GM19193 (cell line): ENCODE data around the gene ARL11.

Source experiments
- POLR2A ChIP-seq: IDR thresholded peaks from 4 replicates; pipeline ENCODE4 v1.6.1; 2011; ENCODE audit not compliant: insufficient read depth, insufficient read length; ENCODE audit errors: extremely low read depth

Gene ARL11

DNA sequence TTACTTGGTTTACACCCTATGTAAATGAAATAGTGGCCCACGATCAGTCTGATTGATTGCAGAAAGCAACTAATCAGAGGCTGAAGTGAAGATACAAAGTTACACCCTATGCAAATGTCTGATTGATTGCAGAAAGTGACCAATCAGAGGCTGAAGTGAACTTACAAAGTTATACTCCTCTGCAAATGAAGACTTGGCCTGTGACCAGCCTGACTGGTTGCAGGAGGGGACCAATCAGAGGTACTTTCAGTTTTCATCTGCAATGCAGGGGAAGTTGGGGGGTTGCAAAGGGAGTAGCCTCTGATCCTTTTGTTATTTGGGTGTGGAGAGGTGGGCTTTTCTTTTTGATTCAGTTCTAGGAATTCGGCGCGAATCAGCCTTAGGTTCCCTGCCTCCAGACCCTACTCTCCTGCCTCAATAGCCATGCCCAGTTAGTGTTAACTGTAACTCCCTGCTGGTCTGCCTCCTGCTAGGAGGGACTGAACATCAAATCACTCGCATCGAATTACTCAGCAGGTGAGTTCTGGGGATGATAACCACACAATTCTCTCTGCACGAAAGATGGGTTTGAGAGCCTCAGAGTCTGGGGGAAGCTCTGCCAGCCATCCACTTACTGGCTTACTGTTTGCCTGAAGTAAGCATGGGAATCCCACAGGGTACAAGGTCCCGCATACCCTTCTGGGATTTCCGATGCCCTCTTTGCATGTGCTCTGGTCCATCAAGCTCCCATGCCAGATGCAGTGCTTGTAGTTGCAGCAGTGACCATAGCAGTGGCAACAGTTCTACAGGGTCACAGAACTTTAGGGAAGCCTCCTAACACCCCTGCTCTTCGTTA, 7.5 kb downstream of the ARL11 start:
- TF ChIP-seq POLR2A, result no peak

DNA sequence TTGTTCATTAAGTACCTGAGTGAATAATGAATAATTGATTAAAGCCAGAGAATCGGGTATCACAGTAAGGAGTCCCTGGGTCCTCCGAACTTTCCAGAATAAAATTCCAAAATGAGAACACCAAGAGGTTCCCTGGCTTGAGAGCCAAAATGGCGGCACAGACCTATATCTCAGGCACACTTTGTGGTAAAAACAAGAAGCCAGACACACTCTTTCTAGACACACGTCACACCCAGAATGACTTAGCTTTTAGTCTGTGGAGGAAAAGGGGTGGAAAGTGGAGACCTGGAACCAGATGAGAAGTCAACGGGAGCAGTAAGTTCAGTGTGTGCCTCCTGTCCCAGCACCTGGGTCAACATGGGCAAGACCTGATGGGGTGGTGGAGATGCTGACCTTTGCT, 8.4 kb downstream of the ARL11 start:
- no peak for TF ChIP-seq POLR2A

- no peak for TF ChIP-seq POLR2A
Observed at GRCh38 chr13:49638030-49638743, 9.9 kb downstream of the ARL11 start.

DNA sequence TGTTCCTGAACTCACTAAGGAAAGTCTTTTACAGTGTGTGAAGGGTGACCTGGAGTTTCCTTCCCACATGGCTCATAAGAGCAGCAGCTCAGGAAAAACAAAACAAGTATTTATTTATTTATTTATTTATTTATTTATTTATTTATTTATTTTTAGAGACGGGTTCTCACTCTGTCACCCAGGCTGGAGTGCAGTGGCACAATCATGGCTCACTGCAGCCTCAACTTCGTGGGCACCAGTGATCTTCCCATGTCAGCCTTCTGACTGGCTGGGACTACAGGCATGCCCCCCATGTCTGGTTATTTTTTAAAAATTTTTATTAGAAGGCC, 10.4 kb downstream of the ARL11 start:
- TF ChIP-seq POLR2A, result no peak

- no peak for TF ChIP-seq POLR2A
Observed at GRCh38 chr13:49641801-49642291, 13.5 kb downstream of the ARL11 start.

GRCh38 chr13:49643035-49643646, 14.8 kb downstream of the ARL11 start:
- no peak for TF ChIP-seq POLR2A

GRCh38 chr13:49645451-49645850, 17.1 kb downstream of the ARL11 start:
- TF ChIP-seq POLR2A, result no peak

DNA sequence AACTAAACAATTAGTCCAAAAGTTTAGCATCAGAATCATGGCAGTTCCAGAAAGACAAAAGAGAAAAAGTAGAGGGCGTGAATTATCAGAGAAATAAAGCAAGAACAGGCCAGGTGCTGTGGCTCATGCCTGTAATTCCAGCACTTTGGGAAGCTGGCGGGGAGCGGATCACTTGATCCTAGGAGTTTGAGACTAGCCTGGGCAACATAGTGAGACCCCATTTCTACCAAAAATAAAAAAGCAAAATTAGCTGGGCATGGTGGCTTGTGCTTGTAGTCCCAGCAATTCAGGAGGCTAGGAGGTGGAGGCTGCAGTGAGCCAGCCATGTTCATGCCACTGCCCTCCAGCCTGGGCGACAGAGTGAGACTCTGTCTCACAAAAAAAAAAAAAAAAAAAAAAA, 18.4 kb downstream of the ARL11 start:
- no peak for TF ChIP-seq POLR2A

DNA sequence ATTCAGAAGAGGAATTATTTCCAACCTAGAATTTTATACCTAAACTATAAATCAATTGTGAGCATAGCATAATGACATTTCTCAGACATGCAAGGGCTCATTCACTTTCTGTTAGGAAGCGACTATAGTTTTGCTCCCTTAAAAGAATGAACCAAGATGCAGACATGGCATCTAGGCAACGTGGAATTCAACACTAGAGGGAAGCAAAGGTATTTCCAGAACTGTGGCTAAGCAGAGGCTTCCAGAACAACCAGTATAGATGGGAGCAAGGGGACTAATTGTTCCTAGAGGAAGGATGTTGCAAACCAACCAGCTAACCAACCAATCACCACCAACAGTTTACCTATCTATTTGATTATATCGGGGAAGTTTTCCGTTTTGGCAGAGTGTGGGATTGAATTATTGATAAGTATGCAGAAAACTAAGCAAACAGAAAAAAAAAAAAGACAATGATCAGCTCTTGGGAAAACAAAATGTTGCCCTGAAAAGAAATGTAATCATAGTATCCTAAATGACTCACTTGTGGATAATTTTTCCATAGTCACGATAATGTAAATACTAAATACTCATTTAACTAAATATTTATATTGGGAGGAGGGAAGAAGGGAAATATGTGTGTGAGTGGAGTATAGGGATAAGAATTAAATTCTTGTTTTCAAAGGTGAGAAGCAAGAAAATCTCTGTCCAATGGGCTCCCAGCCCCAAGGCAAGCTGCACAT, 21.1 kb downstream of the ARL11 start:
- TF ChIP-seq POLR2A, result no peak

DNA sequence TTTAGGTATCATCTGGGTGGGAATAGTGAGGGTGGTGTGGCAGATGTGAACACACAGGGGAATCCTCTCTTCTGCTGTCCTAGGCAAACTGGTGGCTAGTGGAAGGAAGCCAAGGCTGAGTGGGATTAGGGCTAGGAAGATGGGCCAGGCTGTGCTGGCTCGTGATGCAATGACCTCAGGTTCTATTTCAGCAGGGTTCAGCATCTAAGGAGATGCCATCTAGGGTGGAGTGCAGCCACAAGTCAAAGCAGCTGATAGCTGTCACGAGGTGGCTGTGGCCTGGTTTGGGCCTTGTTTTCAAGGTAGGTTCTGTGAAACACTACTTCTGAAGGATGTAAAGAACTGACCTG, 21.6 kb downstream of the ARL11 start:
- no peak for TF ChIP-seq POLR2A

DNA sequence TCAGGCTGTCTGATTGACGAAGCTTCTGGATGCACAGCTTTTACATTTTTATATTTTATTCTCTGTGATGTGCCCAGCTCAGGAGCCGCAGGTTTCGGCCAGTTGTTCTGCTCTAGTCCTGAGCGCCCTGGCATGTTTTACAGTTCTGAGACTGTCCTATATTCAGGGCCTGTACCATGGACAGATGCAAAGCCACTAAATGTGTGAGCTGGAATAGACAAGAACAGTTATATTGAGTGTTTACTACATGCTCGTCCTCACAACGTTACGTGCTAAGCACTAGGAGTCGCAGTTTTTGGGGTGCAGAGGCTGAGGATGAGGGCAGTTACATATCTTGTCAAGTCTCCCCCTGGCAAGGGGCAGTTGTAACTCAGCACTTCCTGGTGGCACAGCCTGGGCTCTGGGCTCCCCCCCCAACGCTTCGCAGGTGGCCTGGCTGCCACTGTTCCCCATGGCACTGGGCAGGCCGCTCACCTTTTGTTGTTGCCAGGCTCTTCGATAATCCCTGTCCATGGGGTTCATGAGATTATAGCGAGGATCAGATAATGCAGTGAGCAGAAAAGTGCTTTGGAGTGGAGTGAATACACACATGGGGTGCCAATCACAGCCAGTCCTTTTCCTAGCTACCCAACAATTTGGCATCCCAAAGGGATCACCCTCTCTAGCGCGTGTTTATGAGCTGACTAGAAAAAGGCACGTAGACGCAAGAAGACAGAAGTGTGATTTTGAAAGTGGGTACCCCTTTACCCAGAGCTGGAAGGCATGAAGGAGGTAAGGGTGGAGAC, 23.5 kb downstream of the ARL11 start:
- TF ChIP-seq POLR2A, result no peak

DNA sequence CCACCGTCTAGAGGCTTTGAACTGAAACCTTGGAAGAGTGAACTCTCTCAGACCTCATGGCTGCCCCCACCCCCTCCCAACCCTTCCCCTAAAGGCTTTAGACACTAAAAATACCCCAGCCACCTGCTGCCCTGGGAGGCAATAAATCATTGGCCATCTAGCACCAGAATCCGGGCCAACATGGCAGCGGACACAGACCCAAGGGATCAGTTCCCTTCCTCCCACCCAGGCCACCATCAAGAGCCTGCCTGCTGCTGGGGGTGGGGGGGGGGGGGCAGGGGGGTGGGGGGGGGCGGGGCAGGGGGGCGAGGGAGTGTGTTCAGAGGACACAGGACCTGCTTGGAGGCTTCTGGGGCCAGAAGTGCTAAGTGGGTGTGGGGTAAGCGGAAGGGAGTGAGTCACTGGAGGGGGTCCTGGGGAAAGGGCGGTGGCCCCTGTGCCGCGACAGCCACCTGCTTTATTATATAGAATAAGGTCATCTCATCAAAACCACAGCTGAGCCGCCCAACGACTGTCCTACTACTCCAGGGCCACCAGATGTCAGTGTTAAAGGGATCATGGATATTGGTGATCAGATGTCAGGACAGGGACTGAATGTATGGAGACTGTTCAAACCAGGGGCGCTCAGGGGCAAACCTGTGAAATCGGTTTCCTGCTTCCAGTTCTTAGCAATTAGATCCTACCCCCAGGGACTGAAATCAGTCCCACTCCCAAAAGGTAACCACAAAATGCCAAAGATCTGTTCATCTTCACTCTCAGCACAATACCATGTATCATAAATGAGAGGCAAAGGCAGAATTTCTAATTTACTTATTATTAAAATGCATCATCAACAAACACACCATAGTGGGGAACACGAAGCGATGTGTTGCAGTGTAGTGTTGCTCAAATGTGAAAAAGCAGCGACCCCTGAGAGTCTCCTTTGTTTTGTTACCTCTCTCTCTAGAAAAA, 24.3 kb downstream of the ARL11 start:
- no peak for TF ChIP-seq POLR2A

- no peak for TF ChIP-seq POLR2A
Observed at GRCh38 chr13:49653478-49653877, 25.2 kb downstream of the ARL11 start.
